Measurements from ENCODE around the gene ZNF22.

The ZNF22 gene

GRCh38 chr10:44974082-44974627 is 26.6 kb upstream of the ZNF22 start:
- TF ChIP-seq CTCF (IDR thresholded peaks at IDR 0.05; ENCODE audit: insufficient read depth, missing control alignments), result no peak
- DNase-seq (ENCODE audit: insufficient read length, low spot score) (no peak), FAIRE-seq (no peak)

GRCh38 chr10:44974628-44975430 is 25.9 kb upstream of the ZNF22 start:
- no peak for FAIRE-seq
- TF ChIP-seq CTCF (IDR thresholded peaks at IDR 0.05; ENCODE audit: insufficient read depth, missing control alignments), result peak; percentile 57

GRCh38 chr10:44975431-44976331 is 25.0 kb upstream of the ZNF22 start:
- DNase-seq (ENCODE audit: insufficient read length, low spot score) (no peak), FAIRE-seq (no peak)
- no peak for TF ChIP-seq CTCF (IDR thresholded peaks at IDR 0.05; ENCODE audit: insufficient read depth, missing control alignments)

More at GRCh38 chr10:44974628-44975430, 25.9 kb upstream of the ZNF22 start:
- DNase-seq (ENCODE audit: insufficient read length, low spot score), result peak; percentile 49

DNA sequence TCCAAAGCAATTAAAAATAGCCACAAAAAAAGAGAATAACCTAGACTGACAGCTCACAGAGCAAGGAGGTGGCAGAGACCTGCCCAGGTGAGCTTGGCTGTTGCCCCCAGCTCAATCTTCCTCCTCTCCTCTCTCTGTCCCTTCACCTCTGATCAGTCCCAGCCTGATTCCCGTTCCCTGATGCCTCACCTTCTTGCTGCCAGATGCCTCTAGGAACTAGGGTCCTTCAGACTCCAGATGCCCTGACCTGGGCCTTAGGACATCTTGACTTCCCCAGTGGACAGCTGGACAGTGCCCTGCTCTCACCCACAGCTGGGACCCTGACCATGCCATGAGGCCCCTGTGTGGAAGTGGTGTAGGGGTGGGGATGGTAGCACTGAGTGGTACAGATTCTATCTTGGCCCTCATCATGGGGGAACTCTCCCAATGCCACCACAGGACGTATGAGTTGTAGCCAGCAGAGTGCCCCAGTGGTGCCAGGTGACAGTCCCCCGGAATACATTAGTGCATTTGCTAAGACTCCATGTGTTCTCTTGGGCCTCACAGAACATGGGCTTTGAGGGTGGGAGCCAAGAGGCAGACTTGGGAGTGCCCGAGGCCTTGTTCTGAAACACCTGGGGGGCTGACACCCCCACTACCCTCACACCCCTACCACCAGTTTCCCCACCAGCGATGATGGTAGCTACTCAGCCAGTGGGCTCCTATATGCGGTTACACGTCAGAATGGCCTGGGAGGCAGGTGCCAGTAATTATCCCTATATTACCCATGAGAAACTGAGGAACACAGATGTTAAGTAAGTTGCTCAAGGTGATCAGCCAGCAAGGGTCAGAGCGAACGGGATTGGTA is 24.1 kb upstream of the ZNF22 start:
- no peak for DNase-seq (ENCODE audit: insufficient read length, low spot score)
- TF ChIP-seq CTCF (IDR thresholded peaks at IDR 0.05; ENCODE audit: insufficient read depth, missing control alignments), result no peak

DNA sequence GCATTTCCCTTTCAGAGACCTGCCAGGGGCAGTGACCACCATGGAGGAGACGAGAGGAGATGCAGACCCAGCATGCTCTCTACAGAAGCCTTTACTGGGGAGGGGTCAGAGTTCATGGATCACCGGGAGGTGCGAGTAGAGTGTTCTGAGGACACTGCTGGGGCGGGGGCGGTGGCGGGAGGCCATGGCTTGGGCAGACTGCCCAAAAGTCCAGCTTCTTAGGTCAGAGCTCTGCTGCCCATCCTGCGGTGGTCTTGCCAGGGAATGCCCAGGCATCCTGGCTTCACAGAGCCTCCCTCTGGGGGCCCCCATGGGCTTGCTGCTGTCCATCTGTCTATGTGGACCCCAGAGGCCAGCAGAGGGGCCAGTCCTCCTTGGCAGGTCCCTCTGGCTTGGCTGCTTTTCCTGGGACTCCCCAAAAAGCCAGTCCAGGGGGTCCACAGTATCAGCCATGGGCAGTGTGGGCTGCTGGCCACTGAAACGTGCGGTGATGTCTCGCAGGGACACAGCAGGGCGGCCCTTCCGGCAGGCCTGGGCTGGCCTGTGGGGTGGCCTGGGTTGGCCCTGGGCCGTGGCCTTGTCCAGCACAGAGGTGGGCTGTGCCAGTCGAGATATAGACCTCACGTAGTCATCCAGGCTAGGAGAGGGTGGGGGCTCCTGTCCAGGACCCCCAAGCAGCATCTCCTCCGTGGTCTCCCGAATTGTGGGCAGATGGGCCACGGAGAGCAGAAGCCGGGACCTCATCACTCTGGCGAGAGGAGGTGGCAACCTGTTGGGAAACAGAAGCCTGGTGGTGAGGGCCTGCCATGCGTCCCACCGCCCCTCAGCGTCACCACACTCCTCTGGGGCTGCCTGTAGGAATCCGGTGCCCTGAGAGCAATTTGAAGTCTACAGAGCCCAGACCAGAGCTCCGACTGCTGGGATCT is 23.2 kb upstream of the ZNF22 start:
- no peak for FAIRE-seq
- DNase-seq (ENCODE audit: insufficient read length, low spot score), result no peak
- TF ChIP-seq CTCF (IDR thresholded peaks at IDR 0.05; ENCODE audit: insufficient read depth, missing control alignments), result no peak

More for the DNA sequence above, 24.1 kb upstream of the ZNF22 start:
- FAIRE-seq, result no peak

DNA sequence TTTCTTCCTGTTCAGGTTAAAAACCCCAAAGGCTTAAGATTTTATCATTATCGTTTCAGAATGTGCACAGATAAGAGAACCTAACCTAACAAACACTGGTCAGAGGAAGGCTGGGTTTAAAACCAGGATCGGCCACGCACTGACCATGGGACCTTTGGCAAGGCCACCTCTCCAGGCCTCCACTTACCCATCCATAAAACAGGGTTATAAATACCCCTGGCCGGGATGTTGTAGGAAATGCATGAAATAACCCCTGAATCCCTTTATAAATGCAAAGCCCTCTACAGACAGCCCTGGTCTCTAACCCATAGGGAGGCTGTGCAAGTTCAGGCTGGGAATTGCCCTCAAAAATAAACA is 22.5 kb upstream of the ZNF22 start:
- no peak for TF ChIP-seq CTCF (IDR thresholded peaks at IDR 0.05; ENCODE audit: insufficient read depth, missing control alignments)
- no peak for DNase-seq (ENCODE audit: insufficient read length, low spot score)

More for the DNA sequence above, 22.5 kb upstream of the ZNF22 start:
- no peak for FAIRE-seq

Measured in D721Med (cell line).